NOMO-1 treated with dmso at 0.1 percent for 144 hours (cell line): Measurements from ENCODE around the gene SHISA7.
"Not testable (repeated sequence)": the region's sequence is repeated elsewhere in the genome, so short reads cannot be mapped to it uniquely, and the experiment has no call there.

Experiments
- DNase-seq: peaks from one replicate; lab custom pipeline; 2025; ENCODE audit not compliant: unreplicated experiment; lab: John Stamatoyannopoulos, UW

Gene SHISA7

GRCh38 chr19:55421281-55421680, 21.8 kb downstream of the SHISA7 start:
- not testable (repeated sequence) for DNase-seq

DNA sequence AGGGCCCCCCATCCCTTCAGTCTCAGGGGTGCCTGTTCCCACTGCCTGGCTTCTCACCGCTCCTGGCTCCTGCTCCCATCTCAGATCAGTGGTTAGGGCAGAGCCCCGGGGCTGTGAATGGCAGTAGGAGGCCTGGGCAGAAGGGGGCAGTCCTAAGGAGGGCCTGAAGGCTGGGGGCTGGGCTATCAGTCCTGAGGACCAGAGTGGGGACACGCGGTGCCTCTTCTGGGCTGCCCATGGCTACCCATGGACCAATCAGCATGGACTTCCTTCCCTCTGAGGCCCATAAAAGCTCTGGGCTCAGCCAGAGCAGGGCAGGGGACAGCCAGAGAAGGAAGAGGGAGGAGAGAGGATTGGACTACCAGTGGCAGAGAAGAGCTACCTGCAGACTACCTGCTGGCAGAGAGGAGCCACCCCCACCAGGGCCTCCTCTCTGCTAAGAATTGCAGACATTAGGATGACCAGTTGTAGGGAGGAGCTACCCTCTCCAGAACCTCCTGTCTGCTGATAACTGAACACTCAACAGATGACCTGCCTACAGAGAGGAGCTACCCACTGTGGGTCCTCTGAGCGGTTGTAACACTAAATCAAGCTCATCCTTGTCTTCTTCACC, 23.4 kb downstream of the SHISA7 start:
- no peak for DNase-seq

DNA sequence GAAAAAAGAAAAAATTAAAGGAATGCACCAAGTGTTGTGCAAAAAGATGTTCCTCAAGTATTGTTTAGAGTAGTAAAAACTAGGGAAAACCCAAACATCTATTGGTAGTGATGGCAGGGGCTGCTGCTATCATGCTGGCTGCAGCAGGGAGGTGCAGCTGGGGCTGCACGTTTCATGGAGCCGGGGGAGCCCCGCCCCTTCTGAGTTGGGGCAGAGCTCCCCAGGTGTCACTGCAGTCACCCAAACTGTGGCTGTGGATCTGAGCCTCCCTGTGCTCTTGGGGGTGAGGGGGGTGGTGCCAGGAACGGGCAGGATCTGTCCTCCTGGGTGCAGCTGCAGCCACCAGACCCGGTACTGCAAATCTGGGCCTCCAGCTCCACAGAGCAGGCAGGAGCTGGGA, 24.0 kb downstream of the SHISA7 start:
- DNase-seq, result no peak

GRCh38 chr19:55418185-55418584, 24.9 kb downstream of the SHISA7 start:
- DNase-seq, result no peak

GRCh38 chr19:55410168-55410567, 32.9 kb downstream of the SHISA7 start:
- no peak for DNase-seq

DNA sequence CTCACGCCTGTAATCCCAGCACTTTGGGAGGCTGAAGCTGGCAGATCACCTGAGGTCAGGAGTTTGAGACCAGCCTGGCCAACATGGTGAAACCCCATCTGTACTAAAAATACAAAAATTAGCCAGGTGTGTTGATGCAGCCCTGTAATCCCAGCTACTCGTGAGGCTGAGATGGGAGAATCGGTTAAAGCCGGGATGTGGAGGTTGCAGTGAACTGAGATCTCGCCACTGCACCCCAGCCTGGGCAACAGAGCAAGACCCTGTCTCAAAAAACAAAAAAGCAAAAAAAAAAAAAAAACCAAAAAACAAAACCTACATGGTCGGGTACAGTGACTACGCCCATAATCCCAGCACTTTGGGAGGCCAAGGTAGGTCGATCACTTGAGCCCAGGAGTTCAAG, 33.9 kb downstream of the SHISA7 start:
- DNase-seq, result not testable (repeated sequence)

- no peak for DNase-seq
Measured at GRCh38 chr19:55408533-55408872, 34.6 kb downstream of the SHISA7 start.

DNA sequence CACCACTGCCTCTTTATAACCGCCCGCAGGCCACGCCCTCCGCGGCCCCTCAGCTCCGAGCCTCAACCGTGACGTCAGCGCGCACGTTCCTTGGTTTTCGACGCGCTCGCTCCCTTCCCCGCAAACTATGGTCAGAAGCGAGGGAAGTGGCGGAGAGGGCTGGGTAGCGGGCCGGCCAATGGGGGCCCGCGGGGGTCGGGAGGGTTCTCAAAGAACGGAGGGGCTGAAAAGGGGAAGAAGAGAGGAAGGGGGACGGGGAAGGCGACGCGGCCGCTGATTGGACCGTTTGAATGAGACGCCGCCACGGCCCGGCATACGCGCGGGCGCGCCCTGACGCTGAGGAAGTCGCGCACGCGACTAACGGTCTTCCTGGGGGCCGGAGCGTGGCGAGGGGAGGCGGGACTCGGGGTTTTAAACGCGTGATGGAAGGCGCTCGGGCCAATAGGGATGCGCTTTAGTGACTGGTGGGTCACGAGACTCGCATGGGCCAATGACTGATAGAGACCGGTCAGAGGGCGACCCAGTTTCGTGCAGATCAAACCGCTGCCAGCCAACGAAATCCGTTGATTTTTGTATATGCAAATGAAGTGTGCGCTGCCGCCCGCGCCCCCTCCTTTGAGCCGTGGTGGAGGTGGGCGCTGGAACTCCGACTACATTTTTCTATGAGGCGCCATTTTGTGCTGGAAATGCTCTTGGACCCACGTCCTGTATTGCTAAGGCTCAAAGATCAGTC, 35.1 kb downstream of the SHISA7 start:
- DNase-seq, result peak; percentile 99

GRCh38 chr19:55407550-55407799, 35.6 kb downstream of the SHISA7 start, which contains the start of gene UBE2S:
UBE2S (minus strand) TSS chr19:55407788; CDS start chr19:55407589, 199 bp downstream.
- not testable (repeated sequence) for DNase-seq

GRCh38 chr19:55406826-55407549, 36.1 kb downstream of the SHISA7 start:
- no peak for DNase-seq

DNA sequence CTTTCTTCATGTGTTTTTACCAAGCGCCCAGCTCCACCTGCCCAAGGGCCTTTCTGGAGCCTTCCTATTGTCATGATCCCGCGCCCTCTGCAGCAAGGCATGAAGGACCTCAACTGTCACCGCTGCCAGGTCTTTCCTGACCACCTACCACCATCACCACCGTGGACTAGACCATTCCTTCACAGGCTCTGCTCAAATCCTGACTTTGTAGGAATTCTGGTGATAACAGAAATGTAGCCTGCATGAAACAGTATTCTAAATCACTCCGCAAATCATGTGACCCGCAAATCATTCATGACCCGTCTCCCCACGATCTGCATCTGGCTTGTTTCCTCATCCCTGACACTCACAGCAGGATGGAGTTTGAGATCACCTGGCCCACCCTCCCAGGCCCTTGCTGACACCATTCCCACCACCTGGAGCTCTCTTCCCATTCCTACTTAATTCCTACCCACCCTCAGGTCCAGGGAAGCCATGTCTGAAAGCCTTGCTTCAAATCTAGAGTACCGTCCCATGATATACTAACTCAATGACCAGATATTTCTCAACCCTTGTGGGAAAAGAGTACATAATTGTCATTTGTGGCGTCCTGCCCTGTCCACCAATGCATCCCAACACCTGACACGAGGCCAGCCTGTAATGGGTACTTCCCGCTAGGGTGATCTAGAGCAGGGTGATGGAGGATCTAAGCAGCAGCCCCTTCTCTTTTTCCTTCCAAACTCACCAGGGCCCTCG, 36.8 kb downstream of the SHISA7 start:
- DNase-seq, result no peak

- DNase-seq, result no peak
Measured at GRCh38 chr19:55405638-55406037, 37.5 kb downstream of the SHISA7 start.

GRCh38 chr19:55402509-55402908, 40.6 kb downstream of the SHISA7 start:
- DNase-seq, result no peak

DNA sequence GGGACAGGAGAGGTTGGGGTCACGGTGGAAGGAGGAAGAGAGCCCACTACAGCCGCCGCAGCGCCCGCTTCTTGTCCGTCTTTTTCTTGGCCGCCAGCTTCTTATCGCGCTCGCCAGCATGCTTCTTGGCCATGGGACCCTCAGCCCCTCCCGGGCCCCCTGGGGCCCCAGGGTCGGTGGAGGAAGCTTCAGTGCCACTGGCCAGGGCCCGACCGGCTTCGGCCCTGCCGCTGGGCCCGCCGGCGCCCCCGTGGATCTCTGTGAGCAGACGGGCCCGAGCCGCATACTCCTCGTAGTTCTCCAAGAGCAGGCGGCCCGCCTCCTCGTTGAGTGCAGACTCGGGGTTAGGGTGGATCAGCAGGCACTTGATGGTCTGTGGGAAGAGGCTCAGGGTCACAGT, 41.7 kb downstream of the SHISA7 start:
- DNase-seq, result not testable (repeated sequence)

DNA sequence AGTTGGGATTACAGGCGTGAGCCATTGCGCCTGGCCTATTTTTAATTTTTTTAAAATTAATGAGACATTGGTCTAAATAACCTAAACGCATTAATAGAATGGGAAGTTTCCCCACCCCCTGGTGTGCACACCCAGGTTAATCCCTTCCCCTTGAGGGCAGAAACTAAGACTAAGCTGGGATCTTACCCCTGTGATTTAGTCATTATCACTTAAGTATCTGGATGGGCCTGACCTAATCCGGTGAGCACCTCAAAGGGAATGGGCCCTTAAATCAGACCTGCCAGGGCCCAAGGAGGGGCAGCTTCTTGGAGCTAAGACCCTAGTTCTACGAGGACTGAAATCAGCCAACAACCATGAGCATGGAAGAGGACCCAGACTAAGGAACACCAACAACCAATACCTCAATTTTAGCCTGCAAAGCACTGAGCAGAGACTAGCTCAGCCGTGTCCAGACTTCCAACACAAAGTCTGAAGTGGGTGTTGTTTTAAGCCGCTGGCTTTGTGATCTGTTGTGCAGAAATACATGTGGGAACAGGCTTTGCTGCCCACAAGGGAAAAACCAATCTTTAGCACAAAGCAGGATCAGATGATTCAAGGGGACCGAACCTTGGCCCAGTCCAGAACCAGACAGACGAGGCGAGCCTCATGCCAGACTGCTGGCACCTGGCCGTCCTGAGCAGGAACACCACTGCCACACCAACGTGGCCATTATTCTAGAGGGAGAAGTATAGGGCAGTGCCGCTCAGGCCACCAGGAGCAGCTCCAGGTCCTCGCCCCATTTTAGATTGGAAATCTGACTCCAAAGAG, 42.6 kb downstream of the SHISA7 start:
- DNase-seq, result no peak

DNA sequence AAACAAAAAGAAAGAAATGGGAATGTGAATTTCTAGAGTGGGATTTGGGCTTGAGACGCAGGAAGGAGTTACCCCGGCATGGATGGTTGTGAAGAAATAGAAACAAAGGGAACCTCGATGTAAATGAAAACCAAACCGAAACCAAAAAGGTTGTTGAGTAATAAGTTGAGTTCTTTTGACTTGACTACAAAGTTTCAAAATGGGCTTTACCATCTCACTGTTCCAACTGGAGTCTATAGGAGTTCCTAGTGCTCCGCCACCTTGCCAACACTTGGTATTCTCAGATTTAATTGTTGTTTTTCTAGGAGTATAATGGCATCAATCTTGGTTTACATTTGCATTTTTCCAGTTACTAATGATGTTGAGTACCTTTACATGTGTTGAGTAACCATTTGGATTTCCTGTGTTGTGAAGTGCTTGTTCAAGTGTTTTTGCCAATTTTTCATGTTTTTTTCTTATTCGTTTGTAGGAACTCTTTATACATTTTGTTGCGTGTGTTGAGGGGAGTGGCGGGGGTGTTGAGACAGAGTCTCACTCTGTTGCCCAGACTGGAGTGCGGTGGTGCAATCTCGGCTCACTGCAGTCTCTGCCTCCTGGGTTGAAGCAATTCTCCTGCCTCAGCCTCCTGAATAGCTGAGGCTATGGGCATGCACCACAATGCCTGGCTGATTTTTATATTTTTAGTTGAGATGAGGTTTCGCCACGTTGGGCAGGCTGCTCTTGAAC, 44.7 kb downstream of the SHISA7 start:
- peak; percentile 44 for DNase-seq

DNA sequence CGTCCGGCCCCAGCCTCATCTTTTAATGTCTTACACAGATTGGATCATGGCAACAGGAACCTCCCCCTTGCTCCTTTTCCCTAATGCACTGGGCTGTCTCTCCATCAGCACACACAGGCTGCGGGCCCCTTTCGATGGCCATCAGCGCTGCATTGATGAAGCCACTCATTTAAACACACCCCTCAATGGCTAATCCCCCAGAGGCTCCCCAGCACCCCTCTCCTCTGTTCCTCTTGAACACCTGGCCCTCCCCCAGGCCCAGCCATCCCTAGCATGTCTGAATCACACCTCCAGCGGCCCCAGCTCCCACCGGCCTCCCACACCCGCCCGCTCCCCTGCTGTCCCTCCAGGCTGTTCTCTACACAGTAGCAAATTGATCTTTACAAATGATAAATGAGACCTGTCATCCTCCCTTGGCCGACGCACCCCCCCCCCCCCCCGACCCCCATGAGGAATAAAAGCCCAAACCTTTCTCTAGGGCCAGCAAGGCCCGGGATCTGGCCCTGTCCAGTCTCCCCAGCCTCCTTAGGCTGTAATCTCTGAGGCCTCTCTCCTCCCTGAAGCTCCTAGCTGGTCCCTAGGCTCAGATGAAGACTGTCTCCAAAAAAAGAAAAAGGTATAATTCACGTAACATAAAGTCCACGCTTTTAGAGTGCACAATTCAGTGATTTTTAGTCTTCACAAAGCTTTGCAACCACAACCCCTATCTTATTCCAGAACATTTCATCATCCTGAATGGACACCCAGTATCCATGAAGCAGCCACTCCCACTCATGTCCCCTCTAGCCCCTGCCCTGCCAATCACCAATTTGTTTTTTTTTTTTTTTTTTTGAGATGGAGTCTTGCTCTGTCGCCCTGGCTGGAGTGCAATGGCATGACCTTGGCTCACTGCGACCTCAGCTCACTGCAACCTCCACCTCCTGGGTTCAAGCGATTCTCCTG, 50.0 kb downstream of the SHISA7 start:
- DNase-seq, result no peak

GRCh38 chr19:55391702-55392615, 51.1 kb downstream of the SHISA7 start:
- DNase-seq, result no peak
